Measurements from ENCODE around the gene NEK4.
"Not testable (repeated sequence)": the region's sequence is repeated elsewhere in the genome, so short reads cannot be mapped to it uniquely, and the experiment has no call there.

Gene NEK4

DNA sequence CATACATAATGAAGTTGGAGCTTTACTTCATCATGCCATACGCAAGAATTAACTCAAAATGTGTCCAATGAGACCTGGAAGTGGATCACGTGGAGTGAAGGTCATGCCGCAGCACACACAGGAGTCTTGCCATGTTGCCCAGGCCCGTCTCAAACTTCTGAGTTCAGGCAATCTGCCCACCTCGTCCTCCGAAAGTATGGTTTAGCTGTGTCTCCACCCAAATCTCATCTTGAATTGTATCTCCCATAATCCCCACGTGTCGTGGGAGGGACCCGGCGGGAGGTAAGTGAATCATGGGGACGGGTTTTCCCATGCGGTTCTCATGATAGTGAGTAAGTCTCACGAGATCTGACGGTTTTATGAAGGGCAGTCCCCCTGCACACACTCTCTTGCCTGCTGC lies 39.1 kb downstream of the NEK4 start:
- DNase-seq (ENCODE audit: low spot score), result no peak

DNA sequence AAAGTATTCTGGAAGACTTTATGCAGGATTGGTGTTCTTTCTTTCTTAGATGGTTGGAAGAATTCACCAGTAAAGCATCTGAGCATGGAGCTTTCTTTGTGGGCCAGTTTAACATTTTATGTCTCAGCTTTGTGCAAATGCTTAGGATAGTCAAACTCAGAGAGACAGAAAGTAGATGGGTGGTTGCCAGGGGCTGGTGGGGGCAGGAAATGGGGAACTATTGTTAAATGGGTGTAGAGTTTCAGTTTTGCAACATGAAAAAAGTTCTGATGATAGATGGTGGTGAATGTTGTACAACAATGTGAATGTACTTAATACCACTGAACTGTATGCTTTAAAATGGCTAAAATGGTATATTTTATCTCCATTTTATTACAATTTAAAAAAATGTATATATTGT lies 40.1 kb downstream of the NEK4 start:
- no peak for DNase-seq (ENCODE audit: low spot score)

DNA sequence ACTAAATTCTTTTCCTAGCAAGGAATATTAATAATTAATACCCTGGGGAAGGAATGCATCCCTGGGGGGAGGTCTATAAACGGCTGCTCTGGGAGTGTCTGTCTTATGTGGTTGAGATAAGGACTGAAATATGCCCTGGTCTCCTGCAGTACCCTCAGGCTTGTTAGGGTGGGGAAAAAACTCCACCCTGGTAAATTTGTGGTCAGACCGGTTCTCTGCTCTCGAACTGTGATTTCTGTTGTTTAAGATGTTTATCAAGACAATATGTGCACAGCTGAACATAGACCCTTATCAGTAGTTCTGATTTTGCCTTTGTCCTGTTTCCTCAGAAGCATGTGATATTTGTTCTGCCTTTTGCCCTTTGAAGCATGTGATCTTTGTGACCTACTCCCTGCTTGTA lies 42.0 kb downstream of the NEK4 start:
- DNase-seq (ENCODE audit: low spot score), result not testable (repeated sequence)

DNA sequence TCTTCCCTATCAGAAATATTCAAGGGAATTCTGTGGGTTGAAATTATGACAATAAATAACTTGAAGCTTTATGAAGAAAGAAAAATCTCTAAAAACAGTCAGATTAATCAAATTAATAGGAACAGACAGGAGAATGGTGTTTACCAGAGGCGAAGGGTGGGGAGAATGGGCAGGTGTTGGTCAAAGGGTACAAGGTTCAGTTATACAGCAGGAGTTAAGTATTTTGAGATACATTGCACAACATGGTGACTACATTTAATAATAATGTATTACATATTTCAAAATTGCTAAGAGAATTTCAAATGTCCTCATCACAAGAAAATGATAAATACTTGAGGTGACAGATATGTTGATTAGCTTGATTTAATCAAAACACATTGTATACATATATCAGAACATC lies 46.2 kb downstream of the NEK4 start:
- no peak for DNase-seq (ENCODE audit: low spot score)

DNA sequence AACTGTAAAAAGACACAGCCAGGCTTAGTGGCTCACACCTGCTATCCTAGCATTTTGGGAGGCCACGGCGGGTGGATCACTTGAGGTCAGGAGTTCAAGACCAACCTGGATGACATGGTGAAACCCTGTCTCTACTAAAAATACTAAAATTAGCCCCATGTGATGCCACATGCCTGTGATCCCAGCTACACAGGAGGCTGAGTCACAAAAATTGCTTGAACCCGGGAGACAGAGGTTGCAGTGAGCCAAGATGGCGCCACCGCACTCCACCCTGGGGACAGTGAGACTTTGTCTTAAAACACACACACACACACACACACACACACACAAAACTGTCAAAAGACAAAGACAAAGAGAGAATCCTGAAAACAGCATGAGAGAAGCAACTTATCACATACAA lies 46.8 kb downstream of the NEK4 start:
- DNase-seq (ENCODE audit: low spot score), result no peak

DNA sequence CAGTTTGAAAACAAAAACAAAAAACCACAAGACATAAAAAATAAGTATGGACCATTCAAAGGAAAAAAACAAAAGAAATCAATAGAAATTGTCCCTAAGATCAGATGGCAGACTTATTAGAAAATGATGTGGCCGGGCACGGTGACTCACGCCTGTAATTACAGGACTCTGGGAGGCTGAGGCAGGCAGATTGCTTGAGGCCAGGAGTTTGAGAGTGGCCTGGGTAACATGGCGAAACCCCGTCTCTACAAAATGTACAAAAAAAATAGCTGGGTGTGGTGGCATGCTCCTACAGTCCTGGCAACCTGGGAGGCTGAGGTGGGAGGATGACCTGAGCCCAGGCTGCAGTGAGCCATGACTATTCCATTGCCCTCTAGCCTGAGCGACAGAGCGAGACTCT lies 48.2 kb downstream of the NEK4 start:
- DNase-seq (ENCODE audit: low spot score), result no peak

DNA sequence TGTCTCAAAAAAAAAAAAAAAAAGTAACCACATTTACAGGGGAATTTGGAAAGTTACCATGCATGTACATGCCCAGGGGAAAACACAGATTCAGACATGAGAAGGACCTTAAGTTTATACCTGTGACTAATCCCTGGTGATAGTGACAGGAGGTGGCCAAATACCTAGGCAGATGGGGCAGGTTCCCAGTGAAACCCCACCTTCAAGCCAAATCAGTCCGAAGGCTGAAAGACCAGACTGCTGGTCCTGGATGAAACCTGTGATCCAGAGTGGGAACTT lies 49.1 kb downstream of the NEK4 start:
- DNase-seq (ENCODE audit: low spot score), result no peak

DNA sequence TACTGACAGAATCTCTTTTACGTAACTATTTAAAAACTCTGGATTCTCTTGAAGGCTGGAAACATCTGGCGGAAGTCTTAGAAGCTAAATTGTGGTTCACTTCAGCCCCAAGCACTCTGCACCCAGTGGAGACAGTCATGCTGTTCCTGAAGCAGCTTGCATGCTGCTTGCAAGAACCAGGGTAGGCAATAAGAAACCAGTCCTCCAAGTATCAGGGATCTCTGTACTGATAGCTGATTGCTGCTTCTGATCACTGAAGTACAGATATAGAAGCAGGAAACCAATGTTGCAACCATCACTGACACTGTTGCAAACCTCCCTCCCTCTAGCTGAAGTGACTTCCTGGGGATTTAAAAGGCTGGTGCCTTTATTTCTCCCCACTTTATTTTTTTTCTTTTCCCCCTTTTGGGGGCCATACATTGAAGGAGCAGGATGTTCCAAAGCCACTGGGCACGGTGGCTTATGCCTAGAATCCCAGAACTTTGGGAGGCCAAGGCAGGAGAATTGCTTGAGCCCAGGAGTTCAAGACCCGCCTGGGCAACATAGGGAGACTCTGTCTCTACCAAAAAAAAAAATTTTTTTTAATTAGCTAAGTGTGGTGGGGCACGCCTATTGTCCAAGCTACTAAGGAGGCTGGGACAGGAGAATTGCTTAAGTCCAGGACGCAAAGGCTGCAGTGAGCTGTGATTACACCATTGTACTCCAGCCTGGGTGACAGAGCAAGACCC lies 49.6 kb downstream of the NEK4 start:
- peak; percentile 17 for DNase-seq (ENCODE audit: low spot score)

DNA sequence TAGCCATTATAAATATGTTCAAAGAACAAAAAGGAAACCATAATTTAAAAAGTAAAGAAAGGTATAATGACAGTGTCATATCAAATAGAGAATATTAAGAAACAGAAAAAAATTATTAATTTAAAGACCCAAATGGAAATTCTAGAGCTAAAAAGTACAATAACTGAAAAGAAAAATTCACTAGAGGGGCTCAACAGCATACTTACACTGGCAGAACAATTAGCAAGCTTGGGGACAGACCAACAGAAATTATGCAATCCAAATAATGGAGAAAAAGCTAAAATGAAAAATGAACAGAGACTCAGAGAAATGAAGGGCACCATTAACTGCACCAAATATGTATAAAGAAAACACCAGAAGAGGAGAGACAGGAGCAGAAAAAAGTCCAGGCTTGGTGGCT lies 51.1 kb downstream of the NEK4 start:
- no peak for DNase-seq (ENCODE audit: low spot score)

DNA sequence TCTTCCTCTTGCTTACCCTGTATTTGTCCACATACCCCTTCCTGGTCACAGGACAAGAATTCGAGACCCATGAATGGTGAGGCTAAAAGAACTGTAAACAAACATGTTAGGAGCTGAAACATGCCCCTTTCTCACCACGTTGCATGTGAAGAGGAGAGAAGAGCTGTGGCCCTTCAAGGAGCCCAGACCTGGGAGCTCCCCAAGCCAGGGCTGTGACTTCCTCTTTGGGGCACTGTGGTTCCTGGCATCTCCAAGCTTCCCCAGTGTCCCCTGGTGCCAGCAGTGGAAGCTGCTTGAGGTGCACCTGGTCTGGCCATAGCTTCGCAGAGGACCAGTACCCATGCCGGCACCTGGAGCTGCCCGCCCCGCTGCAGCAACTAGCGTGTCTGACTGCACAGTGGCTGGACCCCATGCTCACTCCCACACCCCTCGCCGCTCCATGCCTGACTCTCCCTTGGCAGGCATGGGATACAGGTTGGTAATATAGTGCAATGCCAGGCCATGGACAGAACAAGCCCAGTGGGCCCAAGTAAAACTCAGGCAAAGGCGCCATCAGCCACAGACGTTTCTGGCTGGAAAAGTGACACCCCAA lies 54.9 kb downstream of the NEK4 start:
- no peak for DNase-seq (ENCODE audit: low spot score)

DNA sequence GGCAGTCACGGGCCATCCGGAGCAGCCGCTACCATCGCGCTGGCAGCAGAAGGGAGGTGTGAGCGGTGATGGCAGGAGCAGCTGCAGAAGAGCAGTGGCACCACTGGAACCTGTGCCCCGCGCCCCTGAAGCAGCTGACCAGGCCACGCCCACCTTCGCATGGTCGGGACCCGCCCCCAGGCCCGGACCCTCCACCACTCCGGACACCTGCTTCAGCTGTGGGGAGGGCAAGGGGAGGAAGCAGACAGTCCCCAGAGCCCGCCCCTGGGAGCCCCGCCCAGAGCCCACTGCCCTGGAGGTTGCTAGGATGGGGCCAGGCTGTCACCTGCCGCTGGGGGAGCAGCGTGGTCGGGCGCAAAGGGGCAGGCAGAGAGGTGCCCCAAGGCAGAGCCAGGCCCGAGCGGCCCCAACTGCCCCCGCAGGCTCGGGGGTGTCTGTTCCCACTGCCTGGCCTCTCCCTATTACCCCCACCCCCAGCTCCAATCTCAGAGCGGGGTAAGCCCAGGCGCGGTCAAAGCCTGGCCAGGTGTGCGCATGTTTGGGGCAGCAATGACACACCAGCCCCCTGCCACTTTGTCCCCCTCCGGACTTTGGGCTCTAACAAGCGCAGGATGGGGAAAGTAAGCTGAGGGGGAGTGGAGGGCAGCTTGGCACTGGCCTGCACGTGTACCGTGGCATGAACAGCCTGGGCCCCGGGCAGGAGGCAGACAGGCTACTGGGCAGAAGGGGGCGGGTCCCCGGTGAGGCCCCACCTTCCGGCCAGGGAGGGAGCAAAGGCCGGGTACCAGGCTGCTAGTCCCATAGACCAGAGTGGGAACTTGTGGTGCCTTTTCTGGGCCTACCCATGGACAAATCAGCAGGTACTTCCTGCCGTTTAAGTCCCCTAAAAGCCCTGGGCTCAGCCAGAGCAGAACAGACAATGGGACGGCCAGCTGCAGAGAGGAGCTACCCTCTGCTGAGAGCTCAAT lies 56.1 kb downstream of the NEK4 start:
- no peak for DNase-seq (ENCODE audit: low spot score)

DNA sequence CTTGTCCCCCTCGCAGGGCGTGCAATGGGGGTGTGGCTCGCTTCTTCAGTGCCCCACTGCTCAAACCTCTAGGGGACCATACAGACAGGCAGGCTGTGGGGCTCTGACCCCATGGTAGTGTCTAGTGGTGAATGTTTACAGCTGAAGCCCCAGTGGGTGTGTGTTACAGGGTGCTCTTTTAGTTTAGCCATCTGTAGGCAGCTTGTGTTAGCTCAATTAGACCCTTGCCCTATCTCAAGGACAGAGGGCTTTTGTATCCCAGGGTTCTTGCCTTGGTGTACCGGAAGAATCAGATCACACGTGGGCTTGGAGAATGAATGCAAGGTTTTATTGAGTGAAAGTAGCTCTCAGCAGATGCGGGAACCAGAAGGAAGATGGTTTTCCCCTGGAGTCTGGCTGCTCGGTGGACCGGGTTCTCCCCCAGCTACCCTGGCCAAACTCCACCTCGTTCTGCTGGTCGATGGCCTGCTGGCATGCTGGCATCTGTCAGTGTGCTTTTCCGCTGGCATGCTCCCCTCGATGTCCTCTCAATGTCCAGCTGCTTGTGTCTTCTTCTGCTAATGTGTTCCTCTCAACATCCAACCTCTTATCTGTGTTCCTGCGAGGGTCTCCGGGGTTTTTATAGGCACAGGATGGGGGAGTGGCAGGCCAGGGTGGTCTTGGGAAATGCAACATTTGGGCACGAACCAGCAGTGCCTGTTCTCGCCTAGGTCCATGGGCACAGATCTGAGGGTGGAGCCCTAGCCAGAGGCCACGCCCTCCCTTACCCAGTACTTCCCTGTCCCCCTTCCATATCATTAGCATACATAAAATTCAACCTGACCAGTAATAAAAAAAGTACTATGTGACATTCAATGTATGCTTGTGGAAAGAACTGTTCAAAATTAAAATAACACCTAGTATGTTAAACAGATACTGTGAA lies 58.2 kb downstream of the NEK4 start:
- no peak for DNase-seq (ENCODE audit: low spot score)

DNA sequence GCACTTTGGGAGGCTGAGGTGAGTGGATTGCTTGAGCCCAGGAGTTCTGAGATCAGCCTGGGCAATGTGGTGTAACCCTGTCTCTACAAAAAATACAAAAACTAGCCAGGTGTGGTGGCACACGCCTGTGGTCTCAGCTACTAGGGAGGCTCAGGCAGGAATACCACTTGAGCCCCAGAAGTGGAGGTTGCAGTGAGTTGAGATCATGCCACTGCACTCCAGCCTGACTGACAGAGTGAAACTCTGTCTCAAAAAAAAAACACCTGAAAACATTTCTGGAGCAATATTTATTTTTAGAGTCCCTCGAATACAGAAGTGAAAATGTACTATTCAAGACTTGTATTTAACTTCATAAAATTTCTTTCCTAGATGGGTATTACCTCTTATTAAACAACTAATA lies 60.2 kb downstream of the NEK4 start:
- no peak for DNase-seq (ENCODE audit: low spot score)

DNA sequence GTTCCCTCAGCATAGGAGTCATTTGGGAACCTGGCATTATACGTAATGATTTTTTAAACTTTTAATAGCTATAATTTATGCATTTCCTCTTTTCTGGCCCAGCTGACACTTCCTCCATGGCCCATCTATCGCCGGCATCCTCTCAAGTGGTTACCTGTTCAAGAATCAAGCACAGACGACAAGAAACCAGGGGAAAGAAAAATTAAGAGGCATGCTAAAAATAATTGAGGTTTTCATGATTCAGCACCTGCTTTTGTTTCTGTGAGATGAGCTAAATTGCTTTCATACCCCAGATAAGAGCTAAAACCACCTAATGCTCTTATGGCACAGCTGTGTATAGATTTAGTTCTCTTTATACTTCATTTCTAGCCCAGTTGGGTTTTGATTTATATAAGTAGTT lies 63.2 kb downstream of the NEK4 start:
- no peak for DNase-seq (ENCODE audit: low spot score)

DNA sequence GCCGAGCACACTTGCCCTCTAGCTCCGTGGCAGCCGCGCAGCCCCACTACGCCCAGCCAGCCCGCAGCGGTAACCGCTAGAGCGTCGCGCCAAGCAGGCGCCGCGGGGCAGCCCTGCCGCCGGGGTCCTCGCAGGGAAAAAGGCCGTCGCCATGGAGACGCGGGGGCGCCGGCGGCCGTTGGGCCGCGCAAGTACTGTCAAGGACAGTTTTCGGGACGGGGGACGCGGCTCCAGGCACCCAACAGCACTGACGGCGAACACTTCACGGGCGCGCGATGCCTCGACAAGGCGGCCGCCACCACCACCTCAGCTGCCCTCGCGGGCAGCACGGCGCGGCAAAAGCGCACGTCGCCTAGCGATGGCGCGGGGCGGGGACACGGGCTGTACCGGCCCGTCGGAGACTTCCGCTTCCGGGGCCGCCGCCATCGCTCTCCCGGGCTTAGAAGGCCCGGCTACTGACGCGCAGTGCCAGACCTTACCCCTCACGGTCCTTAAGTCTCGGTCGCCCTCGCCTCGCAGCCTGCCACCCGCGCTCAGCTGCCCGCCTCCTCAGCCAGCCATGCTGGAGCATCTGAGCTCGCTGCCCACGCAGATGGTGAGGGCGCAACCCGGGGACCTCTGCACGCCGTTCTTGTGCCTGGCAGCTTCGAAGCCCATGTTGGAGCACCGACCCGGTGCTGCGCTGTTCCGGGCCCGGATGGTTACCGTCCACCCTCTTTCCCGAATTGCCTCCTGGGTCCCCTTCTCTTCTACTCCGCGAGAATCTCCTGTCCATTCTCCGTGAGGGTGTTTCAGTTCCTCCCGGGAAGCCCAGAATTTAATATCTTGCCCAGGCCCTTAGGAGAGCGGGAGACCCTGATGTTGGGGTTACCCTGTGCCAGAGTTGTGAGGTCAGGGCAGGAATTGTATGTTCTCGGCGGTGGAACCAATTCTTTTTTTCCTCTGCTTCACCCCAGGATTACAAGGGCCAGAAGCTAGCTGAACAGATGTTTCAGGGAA lies 64.8 kb downstream of the NEK4 start, which contains the start of the genes GLT8D1 and SPCS1:
GLT8D1 (minus strand) TSS at position 104 of the 999 bp plus-strand sequence. CDS start 5,331 bp downstream, outside the sequence.
SPCS1 (plus strand) TSS at position 419 of the 999 bp plus-strand sequence; CDS start at position 560, 141 bp downstream.
- peak; percentile 82 for DNase-seq (ENCODE audit: low spot score)

DNA sequence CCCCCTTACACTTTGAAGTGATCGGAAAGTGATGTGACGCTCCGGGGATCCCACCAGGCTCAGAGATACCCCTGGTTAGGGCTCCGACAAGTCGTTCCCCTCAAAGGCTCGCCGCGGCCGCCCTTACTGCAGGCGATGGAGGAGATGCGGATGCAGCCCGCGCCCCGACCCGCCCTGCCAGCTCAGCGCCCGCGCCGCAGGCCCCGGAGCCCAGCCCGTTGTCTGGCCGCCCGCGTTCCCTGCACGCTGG lies 65.4 kb downstream of the NEK4 start:
- DNase-seq (ENCODE audit: low spot score), result no peak

DNA sequence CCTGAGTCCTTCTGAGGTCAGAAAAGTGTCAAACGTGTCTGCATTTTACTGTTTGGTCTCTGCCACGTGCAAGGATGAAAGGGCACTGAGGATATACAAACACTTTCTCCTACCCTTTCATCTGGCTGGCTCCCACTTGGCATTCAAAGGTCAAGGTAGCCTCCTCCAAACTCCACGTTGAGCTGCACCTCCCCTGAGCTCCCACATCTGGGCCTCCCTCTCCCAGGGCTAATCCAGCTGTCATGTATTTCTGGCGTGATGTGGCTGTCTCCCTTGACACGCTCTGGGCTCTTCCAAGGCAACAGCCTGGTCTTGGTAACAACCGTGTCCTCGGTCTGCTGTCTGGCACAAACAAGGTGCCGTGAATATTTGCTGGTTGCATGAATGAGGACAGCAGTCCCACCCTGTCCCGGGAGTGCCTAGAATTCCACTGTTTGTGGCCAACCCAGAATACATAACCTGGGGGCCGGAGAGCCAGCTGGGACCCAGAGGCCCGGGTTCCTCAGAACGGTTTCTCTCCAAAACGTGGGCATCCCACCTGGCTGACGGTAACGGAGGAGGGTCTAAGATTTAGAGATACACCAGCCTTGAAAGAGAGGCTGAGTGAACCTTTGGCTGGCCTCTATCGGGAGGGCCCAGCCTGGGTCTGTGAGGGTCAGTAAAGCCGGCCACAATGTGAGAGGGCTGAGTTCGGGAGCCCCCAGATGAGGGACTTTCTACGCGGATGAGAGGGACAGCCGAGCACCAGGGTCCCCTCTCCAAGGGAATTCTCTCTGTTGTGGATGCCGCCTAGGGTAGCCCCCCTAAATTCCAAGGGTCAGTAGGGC lies 65.9 kb downstream of the NEK4 start:
- DNase-seq (ENCODE audit: low spot score), result no peak

DNA sequence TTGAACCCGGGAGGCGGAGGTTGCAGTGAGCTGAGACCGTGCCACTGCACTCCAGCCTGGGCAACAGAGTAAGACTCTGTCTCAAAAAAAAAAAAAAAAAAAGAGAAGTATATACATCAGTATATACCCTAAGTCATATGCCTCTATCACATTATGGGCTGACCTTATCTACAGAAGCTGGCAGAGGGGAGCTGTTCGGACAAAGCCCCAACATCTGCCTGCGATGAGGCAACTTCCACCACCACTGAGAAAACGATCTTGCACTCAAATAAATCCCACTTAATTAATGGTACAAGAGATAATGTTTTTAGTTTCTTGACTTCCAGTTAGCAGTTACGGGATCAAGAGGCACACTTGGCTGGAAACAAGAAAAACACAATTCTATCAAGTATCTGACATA lies 67.4 kb downstream of the NEK4 start:
- DNase-seq (ENCODE audit: low spot score), result no peak

DNA sequence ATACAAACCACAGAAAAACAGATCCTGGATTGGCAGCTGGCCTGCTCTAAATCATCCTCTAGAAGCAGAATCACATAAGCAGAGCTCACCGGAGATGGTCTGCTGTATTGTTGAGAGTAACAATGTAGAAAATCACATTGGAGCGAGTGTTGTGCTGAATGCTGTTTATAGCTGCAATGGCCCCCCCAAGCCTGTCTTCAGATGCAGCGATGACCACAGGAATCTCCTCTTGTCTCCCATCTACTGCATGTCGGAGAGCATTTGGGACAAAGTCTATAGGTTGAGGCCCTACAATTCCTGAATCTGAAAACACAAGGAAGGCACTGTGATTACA lies 73.1 kb downstream of the NEK4 start:
- no peak for DNase-seq (ENCODE audit: low spot score)
